NCI-H1694 (cell line): Measurements from ENCODE around the gene IFNLR1.
"Not testable (repeated sequence)": the region's sequence is repeated elsewhere in the genome, so short reads cannot be mapped to it uniquely, and the experiment has no call there.

Experiments used
- DNase-seq: peaks from one replicate; lab custom pipeline; 2025; lab: John Stamatoyannopoulos, UW

Gene IFNLR1

DNA sequence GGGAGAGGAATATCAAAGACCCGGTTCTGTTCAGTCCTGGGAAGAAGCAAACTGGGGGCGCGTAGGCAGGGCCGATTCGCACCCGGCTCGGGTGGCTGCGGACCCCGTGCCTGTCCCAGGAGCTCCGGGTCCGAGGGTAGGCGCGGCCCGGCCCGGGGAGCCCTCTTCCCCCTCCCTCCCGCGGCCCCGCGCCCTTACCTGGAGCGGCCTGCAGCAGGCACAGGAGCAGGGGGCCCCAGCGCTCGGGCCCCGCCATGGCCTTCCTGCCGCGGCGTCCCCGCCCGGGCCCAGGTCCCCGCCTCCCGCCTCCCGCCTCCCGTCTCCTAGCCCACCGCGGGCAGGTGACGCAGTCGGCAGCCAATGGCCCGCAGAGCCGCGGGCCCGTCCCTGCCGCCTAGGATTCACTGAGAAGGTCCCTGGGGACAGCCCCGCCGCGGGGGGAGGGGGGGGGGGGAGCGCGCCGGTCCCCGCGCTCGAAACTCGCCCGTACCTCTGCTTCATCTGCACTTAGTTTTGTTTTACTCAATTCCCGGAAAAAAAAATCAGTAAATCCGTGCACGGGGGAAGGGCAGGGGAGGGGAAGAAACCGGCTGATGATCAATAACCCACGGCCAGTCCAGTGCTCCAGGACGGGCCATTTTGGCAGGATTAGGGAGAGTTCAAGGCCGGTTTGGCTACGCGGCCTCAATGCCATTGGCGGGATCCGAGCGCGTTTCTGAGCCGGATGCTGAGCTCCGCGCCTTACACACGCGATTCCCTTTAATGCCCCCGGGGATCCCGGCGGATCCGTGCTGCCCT is at the start of gene IFNLR1:
TSS of gene IFNLR1 (minus strand) at position 297 of the 798 bp plus-strand sequence. CDS start at position 256, 41 bp downstream.
- DNase-seq, result peak; percentile 14

DNA sequence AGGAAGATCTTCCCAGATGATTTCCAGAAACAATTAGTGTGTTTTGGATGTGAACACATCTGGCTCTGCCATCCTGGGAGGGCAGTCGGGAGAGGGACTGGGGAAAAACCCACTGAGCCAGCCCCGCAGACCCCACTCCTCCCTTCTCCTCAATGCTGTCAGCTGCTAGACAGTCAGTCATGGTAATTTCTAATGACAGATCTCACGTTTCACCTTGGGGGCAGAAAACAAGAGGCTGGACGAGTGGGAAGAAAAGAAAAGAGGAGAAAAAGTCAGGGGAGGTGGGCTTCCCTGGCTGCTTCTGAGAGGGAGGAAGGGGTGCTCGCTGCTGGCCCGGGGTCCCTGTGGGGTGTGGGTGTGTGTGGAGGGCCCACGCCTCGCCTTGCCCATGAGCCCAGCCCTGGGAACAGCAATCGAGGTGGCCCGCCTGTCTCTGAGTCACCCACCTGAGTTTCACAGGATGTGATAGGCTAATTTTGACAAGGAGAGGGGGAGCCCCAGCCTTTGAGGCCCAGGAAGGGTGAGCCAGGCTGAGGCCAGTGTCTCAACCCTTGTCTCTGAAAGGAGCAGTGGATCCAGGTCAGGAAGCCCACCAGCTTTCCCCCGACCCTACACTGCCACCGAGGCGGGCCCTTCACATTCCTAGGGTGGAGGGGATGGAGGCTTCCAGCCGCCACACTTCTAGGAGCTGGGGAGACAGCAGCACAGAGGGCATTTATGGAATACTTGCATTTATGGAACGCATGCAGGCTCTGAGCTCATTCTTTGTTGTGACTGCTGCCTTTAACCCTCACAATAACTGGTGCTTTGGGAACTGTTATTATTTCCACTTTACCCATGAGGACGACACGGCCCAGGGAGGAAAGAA is 49.1 kb upstream of the IFNLR1 start:
- DNase-seq, result no peak

DNA sequence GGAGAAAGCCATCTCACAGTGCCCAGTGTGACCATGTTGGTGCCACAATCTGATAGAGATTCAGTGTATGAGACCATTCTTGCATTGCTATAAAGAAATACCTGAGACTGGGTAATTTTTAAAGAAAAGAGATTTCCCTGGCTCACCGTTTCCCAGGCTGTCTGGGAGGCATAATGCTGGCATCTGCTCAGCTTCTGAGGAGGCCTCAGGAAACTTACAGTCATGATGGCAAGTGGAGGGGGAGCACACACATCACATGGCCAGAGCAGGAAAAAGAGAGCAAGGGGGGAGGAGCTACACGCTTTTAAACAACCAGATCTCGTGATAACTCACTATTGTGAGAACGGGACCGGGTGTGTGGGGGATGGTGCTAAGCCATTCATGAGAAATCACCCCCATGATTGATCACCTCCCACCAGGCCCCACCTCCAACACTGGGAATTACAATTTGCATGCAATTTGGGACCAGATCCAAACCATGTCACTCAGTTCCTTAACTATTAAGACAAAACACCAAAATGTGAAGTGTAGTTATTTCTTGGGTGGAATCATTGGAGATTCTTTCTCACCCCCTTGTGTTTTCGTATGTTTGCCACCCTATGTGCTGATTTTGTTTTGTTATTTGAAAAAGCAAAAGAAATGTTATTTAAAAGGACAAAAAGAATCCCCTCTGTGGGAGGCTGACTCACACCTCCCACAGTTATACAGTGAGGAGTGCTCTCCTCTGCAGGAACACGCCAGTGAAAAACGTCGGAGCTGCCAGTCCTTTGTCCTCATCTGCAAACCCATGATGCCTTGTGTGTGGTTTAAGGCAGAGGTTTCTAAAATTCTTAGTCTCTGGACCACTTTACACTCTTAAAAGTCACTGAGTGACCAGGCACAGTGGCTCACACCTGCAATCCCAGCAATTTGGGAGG is 46.9 kb upstream of the IFNLR1 start:
- no peak for DNase-seq

DNA sequence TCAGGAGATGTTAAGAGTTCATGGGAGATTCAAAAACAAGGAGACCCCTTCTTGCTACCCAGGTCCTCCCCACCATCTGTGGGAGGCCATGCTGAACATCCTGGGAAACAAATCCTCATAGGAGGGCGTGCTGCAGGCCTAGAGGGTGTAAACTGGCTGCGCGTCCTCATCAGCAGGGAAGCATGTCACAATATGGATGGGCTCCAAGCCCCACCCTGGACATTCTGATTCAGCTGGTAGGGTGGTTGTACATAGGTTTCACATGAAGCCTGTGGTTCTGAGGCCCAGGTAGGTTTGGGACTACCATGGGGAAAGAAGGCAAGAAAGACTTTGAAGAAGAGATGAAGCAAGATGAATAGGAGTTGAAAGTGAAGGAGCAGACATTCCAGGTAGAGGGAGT is 44.6 kb upstream of the IFNLR1 start:
- no peak for DNase-seq

DNA sequence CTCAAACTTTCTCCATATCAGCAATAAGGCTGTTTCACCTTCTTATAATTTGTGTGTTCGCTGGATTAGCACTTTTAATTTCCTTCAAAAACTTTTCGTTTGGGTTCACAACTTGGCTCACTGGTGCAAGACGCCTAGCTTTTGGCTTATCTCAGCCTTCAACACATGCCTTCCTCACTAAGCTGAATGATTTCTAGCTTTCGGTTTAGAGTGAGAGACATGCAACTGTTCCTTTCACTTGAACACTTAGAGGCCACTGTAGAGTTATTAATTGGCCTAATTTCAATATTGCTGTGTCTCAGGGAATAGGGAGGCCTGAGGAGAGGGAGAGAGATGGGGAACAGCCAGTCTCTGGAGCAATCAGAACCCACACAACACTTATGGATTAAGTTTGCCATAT is 41.2 kb upstream of the IFNLR1 start:
- DNase-seq, result no peak

DNA sequence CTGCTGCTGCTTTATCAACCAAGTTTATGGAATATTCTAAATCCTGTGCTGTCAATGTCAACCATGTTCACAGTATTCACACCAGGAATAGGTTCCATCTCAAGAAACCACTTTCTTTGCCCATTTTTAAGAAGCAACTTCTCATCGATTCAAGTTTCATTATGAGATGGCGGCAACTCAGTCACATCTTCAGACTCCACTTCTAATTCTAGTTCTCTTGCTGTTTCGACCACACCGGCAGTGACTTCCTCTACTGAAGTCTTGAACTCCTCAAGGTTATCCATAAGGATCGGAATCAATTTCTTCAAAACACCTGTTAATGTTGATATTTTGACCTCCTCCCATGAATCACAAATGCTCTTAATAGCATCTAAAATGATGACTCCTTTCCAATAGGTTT is 39.7 kb upstream of the IFNLR1 start:
- DNase-seq, result no peak

DNA sequence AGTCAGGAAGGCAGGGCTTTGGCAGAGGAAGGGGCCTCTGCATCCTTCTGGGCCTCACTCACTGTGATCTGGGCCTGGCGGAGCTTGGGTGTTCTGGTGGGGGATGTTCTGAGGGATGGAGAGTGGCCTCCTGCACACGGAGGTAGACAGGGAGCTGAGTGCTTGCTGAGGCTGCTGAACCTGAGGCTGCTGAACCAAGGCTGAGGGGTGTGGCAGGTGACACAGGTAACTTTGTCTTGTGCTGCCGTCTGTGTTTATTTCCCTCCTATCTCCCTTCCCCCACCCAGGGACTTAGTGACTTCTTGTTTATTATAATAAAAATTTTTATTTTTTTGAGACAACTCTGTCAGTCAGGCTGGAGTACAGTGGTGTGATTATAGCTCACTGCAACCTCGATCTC is 37.7 kb upstream of the IFNLR1 start:
- DNase-seq, result no peak

DNA sequence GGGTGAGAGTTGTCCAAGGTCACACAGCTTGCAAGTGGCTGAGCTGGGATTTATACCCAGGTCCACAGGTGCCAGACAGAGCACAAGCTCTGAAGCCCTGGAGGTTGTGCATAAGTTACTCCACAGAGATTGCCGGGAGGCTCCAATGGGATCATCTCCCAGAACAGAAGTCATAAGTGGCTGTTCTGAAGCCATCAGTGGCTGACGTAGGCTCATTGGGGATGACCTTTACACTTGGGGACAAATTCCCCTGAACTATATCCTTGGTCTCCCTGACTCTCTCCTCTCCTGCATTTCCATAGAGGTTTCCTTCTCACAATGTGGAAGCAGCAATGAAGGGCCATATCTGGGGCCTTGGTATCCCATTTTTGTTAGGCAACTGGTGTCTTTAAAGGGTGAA is 37.0 kb upstream of the IFNLR1 start:
- no peak for DNase-seq

DNA sequence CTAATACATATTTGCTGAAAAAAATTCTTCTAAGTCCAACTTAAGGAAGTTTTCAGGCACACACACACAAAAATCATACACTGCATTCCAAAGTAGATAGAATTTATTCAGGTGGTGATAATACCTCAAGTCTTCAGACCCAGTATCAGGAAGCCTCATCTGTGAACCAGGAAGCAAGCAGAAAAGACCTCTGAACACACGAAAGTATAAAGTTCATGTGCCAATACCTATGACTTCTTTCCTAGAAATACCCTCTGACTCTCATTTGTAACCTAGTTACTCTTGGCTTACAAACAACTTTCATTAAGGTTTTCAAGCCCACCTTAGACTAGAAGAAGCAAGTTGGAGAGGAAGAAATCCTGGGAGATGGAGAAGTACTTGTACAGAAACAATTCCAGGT is 35.7 kb upstream of the IFNLR1 start:
- DNase-seq, result no peak

DNA sequence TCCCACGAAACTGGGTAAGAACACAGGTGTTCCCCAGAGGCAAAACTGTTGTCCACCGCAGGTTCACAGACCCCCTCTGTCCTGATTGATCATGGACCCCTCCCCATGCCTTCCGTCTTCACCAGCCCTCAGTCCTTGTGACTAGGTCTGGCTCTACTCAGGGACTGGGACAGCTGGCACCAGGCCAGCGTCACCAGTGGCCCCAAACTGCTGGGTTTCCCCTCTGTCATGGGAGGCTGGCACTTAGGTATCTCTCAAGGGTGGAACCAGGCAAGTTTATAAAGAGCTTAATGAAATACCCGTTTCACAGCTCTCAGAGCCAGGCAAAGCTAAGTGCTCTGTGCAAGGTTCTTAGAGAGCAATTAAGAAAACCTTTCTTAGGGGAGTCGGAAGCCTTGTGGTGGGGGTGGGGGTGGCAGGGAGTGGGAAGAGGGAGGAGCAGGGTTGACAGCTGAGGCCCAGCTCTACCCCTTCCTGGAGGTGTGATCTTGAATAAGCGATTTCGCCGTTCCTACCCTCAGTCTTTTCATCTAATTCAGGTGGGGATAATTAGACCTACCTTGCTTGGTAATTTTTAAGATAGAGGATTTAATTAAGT is 35.0 kb upstream of the IFNLR1 start:
- no peak for DNase-seq

DNA sequence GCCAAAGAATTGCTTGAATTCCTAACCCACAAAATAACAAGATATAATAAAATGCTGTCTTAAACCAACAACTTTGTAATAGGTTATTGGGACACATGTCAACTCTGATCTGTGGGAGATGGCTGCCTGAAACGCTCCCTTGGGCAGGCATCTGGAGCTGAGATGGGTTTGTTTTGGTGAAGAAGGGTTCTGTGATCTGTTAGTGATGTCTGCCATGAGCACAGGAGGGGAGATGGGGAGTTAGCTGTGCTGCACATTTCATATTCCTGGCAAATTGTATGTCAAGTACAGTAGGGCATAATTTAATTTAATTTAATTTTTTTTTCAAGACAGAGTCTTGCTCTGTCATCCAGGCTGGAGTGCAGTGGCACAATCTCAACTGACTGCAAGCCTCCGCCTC is 34.2 kb upstream of the IFNLR1 start:
- no peak for DNase-seq

DNA sequence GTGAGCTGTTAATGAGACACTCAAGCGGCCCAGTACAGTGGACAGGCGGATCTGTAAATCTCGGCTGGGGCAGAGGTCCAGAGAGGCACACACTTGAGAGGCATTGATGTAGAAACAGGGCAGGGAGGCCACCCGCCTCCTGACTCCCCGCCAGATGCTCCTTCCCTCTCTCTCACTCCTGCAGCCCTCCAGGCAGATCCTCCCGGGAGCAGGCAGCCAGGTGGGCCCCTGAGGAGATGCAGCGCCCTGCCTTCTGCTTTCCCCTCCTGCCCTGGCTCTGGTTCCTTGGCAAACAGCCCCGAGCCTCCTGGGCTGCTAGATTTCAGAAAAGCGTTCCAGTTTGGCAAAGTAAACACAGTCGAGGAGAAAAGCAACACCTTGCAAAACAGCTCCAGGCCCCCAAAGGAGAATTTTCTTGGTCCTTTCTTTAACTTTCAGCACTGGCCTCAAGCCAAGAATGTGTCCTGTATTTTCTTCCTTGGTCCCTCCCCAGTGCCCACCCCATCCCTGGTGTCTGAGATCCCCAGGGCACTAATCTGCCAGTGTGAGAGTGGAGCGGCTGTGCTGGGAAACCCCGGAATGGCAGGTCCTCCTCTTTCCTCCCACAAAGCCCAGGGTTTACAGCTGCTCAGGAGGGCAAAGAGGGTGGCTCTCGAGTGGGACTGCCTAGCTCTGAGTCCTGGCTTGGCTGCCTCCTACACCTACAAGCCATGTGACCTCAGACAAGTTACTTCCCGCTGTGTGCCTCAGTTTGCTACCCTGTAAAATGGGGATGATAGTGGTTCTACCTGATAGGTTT is 29.4 kb upstream of the IFNLR1 start:
- DNase-seq, result peak; percentile 57

DNA sequence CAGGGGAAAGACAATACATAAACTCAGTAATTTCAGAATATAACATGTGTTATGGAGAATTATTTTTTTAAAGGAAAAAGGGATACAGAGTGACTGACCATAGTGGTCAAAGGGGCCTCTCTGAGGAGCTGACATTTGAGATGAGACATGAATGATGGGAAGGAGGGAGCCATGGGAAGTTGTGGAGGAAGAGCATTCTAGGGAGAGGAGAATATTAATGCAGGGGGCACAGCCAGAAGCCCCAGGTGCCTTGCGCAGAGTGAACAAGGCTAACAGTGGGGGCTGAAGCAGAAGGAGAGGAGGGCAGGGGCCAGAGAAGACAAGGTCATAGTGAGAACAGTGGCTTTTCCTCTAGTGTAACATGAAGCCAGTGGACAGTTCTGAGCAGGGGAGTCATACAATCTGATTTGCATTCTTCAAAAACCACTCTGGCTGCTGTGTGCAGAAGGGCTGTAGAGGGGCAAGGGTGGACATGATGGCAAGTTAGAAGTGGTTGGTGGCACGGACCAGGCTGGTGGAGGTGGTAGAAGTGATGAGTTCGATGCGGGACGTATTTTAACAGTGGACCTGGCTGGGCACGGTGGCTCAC is 28.2 kb upstream of the IFNLR1 start:
- no peak for DNase-seq

DNA sequence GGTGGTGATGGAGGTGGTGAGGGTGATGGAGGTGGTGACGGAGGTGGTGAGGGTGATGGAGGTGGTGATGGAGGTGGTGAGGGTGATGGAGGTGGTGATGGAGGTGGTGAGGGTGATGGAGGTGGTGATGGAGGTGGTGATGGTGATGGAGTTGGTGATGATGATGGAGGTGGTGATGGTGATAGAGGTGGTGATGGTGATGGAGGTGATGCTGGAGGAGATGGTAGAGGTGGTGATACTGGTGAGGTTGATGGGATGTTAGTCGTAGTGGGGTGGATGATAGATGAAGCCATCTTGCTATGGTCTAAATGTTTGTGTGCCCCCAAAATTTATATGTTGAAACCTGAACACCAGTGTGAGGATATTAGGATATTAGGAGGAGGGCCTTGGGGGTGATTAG is 25.3 kb upstream of the IFNLR1 start:
- DNase-seq, result no peak

DNA sequence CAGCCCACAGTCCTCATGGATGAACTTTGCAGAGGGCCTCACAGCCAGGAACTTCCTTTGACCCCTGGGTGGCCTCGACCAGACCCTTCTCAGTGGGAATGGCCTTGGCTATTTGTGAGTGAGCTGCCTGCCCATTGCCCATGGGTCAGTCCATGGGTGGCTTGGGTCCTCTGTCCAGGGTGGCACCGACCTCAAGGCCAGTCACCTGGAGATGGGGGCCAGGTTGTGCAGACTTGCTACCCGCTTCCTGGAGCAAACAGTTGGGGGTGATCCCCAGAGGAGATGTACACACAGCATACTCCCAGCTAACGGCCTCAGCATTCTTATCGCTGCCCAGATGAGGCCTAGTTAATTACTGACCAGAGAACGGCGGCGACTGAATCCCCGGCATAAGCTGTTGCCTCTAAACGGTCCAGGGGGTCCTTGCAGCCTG is 23.1 kb upstream of the IFNLR1 start:
- DNase-seq, result no peak

DNA sequence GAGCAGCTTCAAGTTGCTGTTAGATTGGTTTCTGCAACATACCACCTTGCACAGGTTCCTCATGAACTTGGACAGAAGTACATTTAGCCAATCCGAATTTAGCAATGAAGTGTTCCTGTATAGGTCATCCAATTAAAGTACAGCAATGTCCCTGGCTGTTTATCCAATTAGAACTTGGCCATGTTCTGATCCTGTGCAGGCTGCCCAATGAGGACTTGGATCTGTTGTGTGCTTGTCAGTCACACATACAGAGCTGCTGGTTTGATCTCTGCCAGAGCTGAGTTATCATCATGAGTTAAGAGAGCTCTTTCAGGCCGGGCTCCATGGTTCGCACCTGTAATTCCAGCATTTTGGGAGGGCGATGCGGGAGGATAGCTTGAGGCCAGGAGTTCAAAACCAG is 22.0 kb upstream of the IFNLR1 start:
- DNase-seq, result no peak

DNA sequence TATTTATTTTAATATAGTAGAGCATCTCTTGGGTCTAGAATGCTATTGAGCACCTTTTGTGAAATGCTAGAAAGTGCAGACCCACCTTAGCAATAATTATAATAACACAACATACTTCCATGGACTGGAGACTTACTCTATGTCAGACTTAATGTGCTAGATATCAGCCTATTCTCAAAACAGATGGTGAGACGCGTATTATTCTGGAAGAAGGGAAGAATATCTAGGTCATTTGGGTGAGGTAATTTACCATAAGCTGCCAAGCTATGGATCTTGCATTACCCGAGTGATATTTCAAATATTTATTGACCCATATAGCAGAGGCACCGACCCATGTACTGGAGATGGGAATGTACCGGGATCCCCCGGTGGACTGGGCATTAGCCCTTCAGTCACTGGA is 20.6 kb upstream of the IFNLR1 start:
- DNase-seq, result no peak

DNA sequence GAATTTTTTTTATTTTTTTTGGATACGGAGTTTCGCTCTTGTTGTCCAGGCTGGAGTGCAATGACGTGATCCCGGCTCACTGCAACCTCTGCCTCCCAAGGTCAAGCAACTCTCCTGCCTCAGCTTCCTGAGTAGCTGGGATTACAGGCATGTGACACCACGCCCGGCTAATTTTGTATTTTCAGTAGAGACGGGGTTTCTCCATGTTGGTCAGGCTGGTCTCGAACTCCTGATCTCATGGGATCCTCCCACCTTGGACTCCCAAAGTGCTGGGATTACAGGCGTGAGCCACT is 20.3 kb upstream of the IFNLR1 start:
- not testable (repeated sequence) for DNase-seq

DNA sequence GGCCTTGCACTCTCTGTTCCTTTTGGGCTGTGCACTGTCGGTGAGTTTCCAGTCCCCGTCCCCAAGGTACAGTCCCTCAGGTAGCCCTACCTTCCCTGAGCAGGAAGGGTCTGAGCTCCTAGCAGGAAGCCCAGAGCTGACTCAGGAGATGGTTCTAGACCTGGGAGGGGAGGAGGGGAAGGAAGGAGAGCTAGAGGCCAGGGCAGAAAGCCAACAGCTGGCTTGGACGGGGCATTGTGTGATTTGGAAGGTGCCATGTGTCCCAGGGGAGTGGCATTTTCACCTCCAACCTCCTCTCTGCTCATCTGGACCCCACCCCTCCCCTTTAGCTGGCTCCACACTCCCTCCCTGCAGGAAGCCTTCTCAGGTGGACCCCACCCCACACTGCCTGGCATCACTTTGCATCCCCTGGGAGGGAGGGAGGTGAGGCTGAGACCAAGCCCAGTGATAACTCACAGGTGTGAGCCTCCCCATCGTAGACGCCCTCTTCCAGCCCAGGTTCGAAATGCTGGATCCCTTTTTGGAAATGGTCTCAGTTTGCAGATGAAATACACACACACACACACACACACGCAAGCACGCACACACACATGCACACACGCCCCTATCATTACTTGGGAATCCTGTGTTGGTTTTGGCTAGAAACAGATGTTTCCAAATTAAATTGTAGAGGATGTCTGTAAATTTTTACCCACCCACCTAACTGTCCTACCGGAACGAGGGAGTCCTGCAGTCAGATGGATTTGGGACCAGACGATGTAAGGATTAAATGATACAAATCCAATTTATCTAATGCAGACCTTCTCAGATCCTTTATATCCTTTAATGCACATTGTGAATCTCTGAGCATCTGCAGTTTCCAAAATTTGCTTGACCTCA is 19.7 kb upstream of the IFNLR1 start:
- DNase-seq, result no peak

DNA sequence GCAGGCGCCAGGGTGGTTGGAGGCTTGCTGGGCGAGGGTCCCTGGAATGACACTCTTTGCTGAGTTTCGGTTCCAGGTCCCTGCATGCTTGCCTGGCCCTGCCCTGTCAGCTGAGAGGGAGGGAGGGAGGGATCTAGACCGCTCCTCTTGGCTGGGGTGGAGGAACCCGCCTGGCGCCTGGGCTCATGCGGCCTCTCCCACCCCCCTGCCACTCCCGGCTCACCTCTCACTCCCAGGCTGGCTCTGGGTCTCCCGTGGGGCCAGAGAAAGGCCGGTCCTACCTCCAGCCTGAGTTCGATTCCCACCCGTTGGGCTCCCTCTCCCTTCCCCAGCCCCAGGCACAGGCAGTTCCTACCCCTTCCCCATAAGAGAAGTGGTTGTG is 19.0 kb upstream of the IFNLR1 start:
- no peak for DNase-seq
